GM19468 (cell line): Measurements from ENCODE around the gene CSF1R.
"Not testable (repeated sequence)": the region's sequence is repeated elsewhere in the genome, so short reads cannot be mapped to it uniquely, and the experiment has no call there.

Experiments
- ATAC-seq: cut with Tn5 transposase; IDR thresholded peaks from one replicate; pipeline ENCODE4 v1.9.1; 2021; ENCODE audit warnings: mild to moderate bottlenecking, moderate library complexity, moderate number of reproducible peaks; ENCODE audit not compliant: unreplicated experiment; ENCODE audit errors: extremely low read depth

CSF1R gene

DNA sequence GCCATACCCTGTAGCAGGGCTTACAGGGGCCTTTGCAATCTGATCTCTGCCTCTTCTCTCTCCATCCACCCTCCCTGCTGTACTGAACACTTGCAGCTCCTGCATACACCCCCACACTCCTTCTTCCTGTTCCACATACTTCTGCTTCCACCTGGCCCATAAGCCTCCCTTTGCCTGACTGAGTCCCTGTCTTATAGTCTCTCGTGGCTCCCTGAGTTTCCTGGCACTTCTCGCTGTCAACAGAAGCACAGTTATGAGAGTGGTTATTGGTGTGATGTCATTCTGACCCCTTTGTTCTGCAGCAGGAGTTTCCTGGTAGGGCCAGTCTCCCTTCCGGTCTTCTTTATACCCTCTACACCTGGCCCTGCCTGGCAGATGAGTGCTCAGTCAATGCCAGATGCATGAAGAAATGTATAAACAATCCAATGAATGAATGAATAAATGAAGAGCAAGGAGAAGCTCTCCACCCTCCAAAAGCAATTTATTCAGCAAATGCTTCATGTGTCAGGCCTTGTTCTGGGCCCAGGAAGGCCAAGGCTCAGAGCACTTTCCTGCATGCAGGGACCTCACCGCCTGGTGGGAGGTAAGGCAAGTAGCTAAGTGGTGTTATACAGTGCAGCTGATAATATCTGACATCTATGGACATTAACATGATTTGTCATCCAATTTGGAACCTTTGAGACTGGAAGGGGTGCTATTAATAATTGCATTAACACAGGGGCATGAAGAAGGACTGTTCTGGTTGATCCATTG, 20.5 kb upstream of the CSF1R start:
- ATAC-seq = no peak

DNA sequence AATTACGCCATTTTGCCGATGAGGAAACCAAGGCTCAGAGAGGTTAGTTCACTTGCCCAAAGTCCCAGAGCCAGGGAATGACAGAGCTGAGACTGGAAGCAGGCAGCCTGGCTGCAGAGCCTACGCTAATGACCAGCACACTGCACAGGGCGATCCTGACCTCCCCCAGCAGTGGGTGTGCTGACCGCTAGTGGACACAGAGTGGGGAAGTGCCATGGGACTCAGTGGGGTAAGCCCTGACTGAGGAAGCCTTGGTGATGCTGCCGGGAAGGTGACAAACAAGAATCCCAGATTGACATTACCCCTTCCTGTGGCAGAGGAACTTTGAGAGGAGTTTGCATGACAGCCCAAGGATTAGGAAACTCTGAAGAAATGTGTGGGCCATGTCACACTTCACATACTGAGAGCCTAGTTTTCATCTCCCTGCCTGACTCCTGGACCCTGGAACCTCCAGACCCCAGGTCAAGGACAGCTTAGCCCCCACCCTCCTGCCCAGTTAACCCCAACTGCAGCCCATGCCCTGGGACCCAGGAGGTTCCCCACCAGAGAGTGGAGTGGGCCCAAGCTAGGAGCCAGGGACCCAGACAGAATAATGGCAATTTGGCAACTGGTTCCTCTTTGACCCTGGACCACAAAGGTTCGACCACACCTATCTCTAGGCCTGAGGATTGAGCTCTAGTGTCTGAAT, 19.7 kb upstream of the CSF1R start:
- ATAC-seq = no peak

DNA sequence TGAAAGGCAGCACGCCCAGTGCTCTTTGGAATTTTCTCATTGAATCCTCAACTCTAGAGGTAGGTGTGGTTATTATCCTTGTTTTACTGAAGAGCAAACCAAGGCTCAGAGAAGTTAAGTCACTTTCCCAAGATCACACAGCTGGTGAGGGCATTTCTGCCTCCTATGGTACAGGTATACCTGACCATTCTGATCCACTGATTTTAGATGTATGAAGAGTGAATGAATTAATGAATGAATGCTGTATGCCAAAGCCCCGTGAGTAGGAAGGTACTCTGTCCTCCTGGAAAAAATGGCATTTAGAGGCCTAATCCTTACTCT, 18.2 kb upstream of the CSF1R start:
- no peak for ATAC-seq

DNA sequence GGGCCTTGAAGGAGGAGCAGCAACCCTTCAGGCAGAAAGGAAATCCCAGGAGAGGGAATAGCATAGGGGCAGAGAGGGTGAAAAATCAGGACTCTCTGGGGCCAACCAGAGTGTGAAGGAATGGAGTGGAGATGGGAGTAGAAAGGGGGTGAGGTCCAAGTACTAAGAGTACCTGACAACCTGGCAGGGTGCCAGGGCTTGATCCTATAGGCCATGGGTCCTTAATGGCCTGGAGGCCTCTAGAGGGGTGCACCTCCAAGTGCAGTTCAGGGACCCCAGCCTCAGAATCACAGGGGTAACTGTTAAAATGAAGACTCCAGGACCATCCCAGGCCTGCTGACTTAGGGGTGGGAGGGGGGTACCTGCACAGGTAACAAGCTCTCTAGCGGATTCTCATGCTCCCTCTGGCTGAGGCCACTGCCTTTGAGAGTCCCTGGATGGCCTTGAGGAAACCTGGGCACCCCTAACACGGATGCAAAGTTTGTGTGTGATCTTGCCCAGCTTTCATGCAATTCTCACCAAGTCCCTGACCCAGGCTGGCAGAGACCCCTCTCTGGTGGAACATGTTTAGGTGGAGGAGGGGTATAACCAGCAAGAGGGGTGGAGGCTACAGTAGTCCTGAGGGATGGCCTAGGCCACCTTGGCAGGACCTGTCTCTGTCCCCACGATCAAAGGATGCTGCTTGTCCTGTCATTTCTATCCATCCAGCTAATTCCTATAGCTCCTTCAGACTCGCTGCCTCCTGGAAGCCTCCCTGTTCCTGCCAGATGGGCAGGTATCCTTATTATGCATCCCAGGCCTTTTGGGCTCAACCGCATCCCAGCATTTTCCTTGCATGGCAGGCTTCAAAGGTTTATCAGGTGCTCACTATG, 17.6 kb upstream of the CSF1R start:
- no peak for ATAC-seq

DNA sequence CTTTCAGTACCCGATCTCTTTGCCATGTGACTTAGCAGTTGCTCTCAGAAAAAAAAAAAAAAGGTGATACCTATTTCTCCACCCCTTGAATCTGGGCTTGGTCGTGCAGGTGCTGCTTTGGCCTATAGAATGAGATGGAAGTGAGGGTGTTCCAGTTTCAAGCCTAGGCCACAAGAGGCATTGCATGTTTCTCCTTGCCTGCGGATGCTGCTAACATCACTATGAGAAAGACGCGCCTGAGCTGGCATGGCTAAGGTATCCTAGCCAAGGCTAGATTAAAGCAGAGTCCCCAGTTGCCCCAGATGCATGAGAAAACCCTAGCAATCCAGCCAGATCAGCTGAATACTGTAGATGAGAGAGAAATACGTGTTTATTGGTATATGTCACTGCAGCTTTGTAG, 14.7 kb upstream of the CSF1R start:
- ATAC-seq = no peak

DNA sequence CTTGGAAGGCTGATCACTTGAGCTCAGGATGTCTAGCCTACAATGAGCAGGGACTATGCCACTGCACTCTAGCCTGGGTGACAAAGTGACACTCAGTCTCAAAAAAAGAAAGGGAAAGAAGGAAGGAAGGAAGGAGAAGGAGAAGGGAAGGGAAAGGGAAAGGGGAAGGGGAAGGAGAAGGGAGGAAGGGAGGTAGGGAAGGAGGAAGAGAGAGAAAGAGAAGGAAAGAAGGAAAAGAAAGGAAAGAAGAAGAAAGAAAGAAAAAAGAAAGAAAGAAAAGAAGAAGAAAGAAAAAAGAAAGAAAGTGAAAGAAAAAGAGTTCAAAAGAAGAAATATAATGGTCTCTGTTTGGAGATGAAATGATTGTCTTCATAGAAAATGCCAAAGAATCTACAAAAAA, 10.8 kb upstream of the CSF1R start:
- ATAC-seq = no peak

DNA sequence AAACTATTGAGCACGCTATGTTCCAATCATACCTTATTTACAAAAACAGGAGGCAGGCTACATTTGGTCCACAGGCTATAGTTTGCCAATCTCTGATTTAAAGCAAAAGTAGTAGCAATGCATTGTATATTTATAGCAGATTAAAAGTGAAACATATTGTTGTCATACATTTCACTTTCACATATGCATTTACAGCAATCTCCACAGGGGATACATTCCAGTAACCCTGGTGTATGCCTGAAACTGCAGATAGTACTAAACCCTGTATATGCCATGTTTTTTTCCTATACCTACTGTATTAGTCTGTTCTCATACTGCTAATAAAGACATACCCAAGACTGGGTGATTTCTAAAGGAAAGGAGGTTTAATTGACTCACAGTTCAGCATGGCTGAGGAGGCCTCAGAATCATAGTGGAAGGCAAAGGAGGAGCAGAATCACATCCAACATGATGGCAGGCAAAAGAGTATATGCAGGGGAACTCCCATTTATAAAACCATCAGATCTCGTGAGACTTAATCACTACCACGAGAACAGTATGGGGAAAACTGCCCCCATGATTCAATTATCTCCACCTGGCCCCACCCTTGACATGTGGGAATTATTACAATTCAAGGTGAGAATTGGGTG, 5.9 kb upstream of the CSF1R start:
- ATAC-seq = no peak

DNA sequence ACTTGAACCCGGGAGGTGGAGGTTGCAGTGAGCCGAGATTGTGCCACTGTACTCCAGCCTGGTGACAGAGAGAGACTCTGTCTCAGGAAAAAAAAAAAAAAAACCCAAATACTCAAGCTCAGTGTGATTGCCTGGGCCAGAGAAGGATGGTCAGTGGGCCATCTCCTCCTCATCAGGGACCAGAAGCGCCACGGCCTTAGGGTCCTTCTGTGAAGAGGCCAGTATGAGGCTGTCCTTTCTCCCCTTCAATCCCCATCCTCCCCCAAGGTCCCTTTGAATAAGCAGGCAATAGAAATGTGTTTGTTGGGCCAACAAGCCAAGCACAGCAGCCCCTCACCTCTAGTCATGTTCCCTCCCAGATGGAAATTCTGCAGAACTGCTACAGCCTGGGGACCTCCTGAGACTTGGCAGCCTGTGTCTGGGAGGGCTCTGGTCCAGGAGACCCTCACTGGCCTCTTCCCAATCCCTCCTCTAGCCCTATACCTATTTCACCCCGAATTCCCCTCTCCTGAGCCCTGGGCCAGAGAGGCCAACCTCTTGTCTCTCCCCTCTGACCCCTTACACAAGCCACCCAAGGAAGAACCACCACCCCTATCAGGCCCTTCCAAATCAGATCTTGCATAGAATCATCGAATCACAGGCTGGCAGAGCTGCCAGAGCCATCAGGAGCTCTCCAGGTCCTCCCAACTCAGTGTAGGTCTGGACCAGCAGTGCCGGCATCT, 1.0 kb downstream of the CSF1R start:
- no peak for ATAC-seq

DNA sequence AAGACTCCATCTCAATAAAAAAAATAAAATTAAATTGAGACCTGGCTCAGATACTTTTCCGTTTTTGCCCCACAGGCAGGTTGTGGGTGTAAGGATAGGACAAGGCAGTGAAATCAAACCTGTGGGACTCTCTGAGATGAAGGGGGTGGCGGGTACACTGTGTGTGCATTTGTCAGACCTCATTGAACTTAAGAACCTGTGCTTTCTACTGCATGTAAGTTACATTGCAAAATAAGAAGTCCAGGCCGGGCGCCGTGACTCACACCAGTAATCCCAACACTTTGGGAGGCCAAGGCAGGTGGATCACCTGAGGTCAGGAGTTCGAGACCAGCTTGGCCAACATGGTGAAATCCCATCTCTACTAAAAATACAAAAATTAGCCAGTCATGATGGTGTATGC, 1.6 kb downstream of the CSF1R start:
- ATAC-seq = not testable (repeated sequence)

DNA sequence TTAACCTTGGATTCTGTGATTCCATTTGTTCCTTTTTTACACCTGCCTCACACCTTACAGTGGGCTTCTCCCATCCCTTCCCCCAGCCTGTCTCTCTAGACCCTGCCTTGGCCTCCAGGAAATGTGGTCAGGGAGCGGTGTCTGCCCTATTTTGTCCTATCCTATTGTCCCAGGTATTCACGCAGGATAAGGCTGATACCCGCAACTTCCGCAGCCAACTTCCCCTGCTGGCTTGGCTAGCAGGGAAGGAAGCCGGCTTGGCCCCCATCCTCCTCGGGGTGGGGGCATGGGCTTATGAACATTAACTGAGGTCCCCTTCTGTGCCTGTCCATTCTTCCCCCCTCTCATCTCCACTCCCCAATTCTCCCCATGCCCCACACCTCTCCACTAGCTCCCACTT, 3.5 kb downstream of the CSF1R start:
- ATAC-seq = no peak

DNA sequence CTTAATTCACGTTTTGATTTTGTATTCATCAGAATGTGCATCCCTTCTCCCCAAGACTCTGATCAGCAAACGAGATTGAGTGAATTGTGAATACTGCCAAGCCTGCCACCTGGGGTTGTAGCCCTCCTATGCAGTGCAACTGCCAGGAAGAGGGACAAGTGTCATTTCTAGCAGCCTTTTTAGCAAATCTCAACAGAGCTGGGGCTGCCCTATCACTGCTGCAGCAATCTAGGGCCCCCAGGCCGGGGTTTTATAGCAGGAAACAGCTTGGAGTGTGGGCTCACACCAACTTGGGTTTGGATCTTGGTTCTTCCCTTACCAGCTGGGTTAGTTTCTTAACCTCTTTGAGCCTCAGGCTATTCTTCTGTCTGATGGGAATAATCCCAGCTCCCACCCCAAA, 4.0 kb downstream of the CSF1R start:
- no peak for ATAC-seq

DNA sequence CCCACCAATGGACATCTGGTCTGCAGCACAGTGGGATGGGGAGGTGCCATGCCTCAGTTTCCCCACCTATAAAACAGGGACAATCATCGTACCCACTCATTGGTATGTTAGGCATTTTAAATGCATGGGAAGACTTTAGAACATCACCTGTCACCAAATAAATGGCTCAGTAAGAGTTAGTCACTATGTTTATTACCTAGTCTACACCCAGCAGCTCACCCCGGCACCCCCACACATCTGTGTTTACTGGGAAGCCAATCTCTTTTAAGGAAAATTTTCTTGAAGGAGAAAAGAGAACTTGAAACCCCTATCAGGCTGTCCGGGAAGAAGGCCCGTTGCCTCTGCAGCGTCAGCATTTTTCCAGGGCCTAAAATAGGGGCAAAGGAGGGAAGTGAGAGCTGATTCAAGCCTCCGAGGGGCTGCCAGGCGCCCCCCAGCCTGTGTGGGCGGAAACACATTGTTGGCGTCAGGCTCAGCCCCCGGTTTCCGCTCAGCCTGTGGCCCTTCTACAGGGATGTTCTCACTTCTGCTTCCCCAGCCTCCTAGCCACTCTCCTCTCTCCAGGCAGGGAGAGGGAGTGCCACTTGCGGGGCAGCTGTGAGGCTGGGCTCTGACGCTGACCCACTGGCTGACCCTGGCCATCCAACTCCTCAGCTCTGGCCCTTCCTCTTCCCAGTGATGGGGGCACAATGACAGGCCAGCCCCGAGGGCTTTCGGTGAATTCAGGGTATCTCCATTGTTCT, 4.6 kb downstream of the CSF1R start:
- ATAC-seq = no peak

DNA sequence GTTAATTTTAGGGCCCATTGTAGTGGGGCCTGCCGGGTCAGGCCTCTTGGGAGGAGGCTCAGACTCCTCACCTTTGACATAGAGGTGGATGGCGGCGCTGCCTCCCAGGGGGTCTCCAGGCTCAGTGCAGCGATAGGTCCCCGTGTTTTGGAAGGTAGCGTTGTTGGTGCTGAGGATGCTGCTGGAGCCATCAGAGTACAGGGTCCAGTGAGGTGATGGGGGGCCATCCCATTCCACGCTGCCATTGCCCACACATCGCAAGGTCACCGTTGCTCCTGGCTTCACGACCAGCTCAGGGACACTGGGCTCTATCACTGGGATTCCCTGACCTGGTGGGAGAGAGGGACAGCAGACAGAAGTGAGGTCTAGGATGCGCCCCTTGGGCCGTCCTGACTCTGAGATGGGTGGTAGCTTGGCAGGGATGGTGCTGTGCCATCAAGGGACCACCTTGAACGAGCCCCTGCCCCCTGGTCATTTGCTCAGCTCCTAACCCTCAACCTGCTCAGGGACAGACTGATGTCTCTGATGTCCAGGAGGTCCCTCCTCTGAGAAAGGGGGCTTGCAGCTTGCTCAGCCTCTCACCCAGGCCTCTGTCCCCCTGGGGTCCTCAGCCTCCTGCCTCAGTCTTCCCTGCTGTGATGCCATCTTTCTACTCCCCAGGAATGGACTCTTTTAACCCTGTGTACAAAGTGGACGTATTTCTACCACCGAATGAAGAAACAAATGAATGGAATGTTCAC, 5.5 kb downstream of the CSF1R start:
- ATAC-seq = no peak

DNA sequence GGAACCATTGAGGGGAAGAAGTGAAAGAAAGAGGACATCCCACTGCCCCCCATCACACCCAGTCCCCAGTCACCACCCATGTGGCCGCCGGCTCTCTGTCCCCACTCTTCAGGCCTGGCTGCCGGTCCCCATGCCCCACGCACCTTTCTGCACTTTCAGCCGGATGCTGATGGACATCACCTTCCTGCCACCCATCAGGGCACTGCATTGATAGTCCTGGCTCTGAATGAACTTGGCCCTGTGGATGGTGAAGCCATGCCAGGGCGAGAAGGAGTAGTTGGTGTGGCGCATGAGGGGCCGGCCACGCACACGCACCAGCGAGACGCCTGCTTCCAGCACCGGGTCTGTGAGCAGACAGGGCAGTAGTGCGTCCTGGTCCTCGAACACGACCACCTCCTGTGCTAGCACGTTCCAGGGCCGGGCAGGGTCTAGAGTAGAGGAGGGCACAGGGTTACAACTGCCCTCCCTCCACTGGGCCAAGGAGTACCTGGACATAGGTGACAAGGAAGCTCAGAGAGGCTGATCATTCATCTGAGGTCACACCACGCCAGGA, 6.4 kb downstream of the CSF1R start:
- no peak for ATAC-seq

DNA sequence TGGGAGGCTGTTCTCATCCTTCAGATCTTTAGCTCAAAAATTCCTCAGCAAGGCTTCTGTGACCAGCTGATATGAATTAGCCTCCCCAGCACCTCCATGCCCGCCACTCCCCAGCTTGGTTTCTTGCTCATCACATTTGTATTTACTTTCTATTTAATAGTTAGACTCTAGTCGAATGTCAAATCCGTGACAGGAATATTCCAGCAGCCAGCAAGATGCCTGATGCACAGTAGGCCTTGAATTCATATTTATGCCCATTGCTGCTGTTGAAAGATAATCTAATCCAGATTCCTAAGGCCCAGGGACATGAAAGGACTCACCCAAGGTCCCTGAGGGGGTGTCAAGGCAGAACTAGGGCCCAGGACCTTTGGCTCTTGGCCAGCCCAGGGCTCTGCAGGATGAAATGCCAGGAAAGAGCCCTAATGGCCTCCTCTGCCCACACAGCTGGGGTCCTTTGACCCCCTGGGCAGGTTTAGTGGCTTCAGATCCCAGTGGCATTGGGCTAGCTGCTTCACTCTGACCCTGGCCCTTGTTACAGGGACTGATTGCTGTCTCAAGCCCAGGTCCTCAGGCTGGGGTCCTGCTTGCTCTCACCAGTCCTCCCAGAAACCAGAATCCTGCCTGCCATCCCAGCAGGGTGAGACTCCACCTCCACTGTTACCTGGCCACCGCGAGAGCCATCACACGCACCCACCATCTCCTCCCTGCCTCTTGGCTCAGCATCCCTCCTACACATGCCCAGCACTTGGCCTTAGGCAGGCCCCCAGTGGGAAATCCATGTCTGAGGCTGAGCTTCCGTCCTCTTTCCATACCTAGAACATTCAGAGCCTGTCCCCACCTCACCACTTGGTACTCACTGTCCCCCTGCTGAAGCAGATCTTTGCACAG, 7.3 kb downstream of the CSF1R start:
- ATAC-seq = no peak

DNA sequence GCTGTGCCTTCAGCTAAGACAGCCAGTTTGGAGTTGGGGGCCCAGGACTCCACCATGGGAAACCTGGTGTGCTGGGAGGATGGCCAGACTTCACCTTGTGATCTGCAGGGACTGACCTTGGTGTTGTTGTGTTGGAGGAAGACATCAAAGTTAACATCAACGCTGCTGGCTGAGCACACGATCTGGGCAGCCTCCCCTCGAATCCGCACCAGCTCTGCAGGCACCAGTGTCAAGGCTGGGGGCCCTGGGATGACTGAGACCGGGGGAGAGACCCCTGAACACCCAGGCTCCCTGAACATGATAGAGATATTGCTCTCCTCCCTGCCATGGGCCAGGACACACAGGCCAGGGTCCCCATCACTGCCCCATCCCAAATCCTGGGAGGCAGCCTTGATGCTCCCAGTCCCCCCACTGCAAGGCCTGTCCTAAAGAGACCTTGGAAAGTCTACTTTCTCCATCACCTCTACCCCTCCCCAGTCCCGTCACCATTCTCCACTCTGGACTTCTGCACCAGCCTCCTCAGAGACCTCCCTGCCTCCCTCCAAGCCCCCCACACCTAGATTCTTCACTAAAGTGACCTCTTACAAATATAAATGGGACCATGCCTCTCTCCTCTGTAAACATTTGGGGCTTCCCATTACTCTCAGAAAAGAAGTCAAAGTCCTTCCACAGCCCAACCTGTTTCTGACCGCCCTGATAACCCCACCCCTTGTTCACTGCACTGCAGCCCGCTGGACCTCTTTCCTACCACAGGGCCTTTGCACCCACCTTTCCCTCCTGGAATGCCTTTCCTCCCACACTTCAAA, 8.2 kb downstream of the CSF1R start:
- no peak for ATAC-seq

DNA sequence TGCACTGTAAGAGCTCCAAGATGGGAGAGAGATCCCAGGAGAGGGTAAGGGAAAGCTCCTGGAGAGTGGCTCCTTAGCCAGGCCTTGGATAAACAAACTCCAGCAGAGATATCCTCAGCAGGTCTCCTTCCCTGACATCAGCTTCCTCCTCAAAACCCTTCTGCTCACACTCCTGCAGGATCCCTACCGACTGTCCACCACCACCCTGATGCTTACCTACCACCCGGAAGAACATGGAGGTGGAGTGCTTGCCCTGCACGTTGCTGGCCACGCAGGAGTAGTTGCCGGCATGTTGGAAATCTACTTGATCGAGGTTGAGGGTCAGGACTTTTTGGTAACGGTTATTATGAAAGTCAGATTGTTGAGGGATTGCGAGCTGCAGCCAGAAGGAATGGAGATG, 9.3 kb downstream of the CSF1R start:
- ATAC-seq = no peak
